ENCODE results near the gene KRT12.
"Not testable (repeated sequence)": the region's sequence is repeated elsewhere in the genome, so short reads cannot be mapped to it uniquely, and the experiment has no call there.

The KRT12 gene

DNA sequence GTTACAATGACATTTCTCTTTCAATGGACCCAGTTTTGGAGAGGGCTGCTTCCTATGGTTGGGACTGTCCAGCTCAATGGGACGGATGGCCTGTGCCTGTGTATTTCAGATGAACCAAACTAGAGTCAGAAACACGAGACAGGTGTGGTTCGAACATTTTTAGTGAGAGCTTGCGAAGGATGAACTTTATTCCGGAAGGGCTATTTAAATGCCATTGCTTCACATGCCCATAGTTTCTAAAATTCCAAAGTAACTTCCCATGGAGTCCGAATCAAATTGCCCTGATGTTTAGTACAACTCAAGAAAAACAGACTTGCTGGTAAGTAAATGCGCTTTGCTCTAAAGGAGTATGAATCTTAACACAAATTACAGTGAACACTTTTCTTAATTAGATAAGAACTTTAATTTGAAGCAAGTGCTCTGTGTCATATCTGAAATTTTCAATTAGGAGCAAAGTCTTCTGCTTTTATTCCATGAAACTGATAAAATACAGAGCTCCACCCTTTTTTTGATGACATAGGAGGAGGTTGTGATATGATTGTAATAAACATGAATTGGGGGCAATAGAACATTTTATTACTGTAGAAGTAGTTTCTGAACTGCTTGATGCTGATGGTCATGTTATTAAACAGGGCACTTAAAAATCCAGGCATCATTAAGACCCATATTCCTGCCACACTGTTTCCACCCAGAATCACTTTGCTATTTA lies 16.8 kb upstream of the KRT12 start:
- DNase-seq, result no peak

DNA sequence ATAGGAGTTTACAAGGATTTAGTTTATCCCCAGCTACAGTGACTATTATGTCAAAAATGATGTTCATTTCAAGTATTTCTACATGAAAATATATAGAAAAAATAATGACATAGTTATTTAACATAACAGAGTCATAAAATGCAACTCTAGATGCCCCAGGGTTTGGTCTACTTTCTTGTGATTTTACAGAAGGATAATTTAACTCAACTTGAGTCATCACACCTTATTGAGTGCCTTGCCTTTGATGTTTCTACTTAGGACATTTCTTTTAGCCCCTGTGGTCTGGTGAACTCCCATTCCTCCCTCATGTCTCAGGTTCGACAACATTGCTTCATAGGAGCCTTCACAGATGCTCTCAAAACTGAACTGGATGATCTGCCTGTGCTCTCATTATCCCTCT lies 16.0 kb upstream of the KRT12 start:
- DNase-seq, result no peak

DNA sequence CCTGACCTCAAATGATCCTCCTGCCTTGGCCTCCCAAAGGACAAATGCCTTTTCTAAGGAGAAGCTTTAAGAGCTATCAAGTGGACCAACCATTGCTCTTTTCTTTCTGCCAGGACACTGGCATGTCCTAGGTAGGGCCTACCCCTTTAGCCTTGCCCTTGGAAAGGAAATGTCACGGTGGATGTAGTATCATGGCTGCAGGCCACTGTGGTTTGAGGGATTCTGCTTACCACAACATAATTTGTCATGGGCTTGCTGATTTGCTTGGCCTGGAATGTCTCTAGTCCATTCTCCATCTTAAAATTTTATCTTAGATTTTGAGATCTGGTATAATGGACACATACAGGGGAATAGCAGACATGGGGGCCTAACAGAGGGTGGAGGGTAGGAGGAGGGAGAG lies 12.0 kb upstream of the KRT12 start:
- DNase-seq, result no peak

DNA sequence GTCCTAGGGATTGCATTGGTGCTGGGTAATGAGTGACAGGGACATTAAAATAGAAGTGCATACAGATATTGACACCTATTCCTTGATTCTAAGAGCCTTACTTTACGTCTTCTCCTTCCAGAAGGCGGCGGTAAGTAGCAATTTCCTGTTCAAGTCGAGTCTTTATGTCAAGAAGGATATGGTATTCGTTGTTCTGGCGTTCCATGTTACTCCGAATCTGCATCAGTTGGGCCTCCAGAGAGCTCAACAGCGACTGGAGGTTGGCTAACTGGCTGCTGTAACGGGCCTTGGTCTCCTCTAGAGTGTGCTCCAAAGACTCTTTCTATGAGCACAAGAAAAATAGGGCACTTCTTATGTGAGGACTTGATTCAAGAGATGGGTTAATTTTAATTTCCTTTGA lies 11.0 kb upstream of the KRT12 start:
- DNase-seq, result no peak

DNA sequence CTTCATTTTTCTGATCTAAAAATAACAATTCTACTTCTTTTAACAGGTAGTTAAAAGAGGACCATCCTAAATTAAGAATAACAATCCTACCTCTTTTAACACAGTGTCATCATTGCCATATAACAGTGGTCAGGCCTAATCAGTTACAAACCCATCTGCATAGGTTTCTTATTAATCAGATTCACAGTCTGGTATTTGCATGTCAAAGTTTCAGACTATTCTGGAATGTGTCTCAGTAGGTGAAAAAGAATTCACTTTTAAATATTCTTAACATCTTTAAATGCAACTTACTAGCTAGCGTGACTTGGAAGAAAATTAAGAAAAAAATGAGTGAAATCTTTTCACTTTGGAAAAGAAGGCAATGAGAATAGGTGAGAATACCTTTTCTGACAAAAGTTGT lies 6.8 kb upstream of the KRT12 start:
- no peak for DNase-seq

DNA sequence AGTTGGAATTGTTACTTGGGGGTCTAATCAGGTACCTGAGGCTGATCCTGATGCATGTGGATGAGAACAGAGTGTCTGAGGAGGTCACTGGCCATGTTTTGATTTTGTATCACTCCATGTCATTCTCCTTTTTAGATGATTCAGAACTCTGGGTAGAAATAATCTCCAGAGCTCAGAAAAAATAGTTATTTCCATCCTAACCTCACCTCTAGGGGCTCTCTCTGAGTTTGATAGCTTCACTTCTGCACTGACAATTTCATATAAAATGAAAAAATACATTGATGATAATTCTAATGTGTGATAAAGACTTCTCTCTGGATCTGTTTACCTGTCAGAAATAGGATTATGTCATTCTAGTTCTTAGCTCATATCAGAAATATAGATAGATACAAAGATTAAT lies 6.2 kb upstream of the KRT12 start:
- no peak for DNase-seq

DNA sequence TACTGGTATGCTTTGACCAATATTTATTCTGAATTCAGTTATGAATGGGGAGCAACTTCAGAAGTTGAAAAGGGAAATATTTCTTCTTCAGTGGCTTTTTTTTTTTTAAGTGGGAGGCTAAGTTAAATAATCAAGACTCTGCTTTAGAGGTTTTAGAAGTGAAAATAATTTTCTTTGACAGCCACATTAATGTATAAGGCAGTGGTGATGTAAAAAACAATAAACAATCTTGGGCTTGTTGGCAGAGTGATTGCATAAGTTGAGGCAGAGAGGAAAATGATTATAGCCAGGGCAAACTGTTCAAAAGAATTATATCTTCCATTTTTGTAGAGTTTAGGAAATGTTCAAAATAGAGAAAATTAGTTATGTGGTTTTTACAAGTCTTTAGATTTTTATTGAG lies 5.4 kb upstream of the KRT12 start:
- DNase-seq, result no peak

DNA sequence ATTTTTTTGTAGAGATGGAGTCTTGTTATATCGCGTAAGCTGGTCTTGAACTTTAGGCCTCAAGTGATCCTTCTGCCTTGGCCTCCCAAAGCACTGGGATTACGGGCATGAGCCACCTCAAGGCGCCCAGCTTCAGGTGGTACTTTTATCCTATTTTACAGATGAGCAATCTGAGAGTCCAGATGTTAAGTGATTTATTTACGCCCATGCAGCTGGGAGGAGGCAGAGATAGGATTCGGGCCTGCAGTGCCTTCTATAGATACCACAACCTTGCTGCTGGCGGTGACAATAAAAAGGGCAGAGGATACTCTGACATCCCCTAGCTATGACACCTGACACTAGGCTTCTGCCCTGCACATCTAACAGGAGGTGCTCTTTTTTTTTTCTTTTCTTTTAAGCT lies 4.3 kb upstream of the KRT12 start:
- no peak for DNase-seq

DNA sequence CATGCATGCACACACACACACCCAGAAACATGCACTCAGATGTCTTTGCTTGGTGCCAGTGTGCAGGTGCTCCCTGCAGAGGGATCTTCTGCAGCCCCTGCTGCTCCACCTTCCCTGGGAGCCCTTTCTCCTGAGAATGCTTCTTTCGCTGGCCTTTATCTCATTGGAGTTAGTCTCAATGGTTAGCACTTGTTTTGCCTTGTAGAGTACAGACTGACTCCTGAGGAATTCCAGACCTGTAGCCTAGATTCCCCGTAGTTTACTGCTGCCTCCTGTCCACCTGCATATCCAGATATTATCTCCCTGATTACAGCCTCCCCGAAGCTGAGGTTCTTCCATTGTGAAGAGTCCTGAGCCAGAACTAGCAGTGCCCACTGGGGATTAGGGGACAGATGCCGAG lies 3.1 kb upstream of the KRT12 start:
- no peak for DNase-seq

DNA sequence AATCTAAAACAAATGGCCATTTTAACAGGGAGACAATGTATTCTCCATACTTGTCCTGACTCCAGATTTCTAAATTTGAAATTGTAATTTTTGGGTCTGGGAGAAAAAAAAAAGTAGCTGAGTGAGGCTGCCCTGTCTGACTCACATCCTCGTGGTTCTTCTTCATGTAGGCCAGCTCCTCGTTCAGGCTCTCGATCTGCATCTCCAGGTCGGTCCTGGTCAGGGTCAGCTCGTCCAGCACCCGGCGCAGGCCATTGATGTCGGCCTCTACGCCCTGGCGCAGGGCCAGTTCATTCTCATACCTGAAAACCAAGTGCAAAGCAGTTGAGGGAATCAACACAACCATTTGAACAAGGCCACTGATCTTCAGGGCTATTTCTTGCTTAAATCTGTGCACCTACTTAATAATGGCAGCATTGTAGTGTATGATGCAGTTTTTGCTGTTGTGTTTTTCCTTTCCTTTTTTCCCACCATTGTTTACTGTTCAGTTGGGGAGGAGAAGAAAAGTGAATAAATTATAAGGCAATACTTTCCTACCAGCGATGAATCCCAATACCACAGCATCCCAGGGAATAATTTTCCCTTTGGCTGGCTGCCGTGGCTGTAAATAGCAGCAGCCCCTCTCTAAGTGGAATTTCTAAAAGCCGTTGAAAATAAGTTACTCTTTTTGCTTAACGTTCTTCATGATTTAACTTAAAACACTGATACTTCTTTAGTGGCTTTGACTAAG lies 2.2 kb downstream of the KRT12 start:
- DNase-seq, result no peak

DNA sequence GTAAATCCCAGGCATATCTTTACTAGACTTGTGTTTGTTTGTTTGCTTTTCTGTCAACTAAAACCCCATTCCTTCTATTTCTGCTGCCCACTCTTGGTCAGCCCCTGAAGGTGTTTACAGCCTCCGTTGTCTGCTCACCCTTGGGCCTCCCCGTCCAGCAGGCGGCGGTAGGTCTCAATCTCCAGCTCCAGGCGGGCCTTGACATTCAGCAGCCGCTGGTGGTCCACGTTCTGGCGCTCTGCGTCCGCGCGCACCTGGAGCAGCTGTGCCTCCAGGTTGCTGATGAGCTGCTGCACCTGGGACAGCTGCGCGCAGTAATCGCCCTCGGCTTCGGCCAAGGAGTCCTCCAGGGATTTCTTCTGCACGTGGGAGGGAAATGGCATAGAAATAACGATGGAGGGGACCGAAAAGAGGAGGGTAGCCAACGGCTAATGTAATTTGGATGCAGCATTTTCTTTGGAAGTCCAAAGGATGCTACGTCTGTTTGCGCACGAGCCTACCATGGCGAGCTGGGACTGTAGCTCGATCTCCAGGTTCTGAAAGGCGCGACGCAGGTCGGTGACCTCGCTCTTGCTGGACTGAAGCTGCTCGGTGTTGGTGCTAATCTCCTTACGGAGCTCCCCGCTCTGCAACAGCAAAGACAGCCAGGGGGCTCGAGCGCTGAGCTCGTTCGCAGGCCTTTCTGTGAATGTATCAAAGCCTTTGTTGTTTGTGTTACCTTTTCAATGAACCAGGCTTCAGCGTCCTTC lies 3.9 kb downstream of the KRT12 start:
- no peak for DNase-seq

DNA sequence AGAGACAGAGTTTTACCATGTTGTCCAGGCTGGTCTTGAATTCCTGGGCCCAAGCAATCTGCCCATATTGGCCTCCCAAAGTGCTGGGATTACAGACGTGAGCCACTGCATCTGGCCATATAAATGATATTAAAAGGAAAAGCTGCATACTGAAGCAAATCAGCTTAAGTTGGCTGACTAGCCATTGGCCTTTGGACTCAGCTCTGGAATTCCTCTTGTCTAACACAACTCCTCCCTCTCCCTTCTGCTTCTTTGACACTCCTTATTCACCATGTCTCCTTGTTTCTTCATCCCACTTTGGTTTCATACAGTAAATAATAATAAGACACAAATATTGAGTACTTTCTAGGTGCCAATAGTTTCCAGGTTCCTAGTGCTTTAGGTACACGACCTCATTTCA lies 7.5 kb downstream of the KRT12 start:
- DNase-seq, result no peak

DNA sequence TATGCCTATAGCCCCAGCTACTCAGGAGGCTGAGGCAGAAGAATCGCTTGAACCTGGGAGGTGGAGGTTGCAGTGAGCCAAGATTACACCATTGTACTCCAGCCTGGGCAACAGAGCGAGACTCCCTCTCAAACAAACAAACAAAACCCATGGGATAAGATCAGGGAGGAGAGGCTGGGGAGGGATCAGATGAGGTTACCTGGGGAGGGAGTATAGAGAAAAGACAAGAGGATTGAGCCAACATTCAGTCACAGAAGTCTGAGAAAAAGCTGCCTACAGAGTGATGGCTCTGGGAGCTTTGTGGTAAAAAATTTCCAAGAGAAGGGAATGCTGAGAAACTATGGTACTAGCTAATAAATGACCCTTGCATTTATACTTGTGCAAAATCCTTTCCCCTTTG lies 8.4 kb downstream of the KRT12 start:
- not testable (repeated sequence) for DNase-seq

DNA sequence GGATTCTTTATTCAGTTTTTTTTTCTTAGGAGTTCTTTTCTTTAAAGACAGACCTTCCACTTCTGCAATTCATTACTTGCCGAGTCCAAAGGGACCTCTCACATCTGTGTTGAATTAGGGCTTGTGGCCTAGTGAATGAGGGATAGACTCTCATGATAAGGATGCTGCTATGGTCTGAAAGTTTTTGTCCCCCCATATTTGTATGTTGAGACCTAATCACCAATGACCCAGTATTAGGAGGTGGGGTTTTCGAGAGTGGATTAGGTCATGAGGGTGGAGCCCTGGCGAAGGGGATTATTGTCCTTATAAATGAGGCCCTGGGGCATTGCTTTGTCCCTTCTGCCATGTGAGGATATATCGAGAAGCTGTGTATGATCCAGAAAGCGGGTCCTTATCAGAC lies 9.5 kb downstream of the KRT12 start:
- no peak for DNase-seq

DNA sequence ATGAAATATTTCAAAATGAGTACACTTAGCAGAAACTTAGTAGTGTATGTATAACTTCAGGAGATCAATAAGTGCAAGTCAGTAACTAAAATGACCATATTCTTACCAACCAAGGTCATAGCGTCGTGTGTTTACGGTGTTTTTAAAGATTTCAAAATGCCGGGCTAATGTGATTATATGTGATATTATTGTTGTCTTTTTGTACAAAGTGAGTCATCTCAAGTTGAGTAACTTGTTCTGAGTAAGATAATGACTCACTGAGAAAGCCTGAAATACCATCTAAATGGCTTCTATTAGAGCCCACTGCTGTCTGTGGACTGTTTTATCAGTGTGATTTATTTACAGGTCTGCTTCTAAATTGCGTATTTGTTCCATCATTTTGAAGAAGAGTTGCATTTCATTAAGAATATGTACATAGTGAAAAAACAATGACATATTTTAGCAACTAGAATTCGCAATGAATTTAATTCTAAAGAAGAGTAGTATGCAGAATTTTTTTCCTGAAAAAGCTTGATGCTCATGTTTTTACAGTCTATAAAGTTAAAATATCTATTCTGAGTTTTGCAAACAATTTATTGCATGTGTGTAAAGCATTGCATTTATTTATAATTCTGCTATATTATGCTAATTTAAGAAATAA lies 12.7 kb downstream of the KRT12 start:
- no peak for DNase-seq

DNA sequence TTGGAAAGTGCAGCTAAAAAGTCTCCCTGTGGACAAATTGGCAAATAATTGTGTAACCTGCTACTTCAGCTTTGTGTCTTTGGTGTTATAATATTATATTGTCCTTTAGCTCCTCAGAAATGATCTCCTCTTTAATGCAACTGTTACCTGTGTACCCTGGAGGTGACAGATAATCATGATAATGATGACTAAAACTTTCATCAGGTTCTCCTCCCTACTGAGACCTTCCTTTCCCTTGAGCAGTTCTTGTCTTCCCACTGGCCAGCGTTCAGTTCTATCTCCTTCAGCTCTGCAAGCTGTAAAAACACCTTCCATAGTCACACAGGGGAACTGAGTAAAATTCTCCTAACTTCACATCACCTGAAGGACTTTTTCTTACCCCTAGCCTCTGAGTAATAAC lies 14.7 kb downstream of the KRT12 start:
- no peak for DNase-seq

DNA sequence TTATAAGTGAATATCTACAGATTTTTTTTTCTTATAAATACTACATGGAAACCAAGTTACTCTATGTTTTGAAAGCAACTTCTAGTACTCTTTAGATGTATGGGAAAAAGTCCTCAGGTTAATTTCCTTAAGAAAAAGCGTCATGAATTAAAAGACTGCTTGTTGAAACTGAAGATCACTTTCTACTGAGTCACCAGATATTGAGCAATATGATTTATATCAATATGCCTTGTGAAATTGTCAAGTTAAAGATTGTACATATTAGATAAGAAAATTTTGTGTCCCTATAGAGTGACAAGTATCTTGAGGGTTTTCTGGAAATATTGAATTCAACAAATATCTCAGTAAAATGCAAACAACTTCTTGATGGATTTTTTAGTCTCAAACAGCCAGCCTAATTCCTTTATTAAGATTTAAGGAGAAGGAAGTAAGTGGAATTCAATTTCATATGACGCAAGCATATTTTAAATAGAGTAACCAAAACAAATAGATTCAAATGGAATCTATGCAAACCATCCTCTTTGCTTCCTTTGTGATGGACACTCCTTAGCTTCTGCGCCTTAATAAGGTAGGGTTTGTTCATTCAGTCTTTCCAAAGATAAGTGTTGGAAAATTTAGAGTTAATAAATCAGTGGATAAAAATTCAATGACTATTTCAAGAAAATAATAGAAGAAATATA lies 16.6 kb downstream of the KRT12 start:
- no peak for DNase-seq

DNA sequence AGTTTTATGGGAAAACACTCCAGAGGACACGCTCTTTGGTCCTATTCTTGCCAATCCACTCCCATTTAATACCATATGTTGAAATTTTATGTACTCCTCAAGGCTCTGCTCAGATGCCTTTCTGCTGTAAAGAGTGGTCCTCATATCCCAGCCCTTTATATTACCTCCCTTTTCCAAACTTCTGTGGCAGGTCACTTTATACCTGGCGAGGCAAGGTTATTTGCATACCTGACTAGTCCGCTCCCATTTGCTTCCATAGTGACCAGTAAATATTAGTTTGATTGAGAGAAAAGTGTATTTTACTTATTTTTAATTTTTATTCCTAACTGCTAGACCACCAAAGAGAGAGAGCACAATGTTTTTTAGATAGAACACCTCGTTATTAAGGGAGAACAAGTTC lies 17.3 kb downstream of the KRT12 start:
- DNase-seq, result no peak

DNA sequence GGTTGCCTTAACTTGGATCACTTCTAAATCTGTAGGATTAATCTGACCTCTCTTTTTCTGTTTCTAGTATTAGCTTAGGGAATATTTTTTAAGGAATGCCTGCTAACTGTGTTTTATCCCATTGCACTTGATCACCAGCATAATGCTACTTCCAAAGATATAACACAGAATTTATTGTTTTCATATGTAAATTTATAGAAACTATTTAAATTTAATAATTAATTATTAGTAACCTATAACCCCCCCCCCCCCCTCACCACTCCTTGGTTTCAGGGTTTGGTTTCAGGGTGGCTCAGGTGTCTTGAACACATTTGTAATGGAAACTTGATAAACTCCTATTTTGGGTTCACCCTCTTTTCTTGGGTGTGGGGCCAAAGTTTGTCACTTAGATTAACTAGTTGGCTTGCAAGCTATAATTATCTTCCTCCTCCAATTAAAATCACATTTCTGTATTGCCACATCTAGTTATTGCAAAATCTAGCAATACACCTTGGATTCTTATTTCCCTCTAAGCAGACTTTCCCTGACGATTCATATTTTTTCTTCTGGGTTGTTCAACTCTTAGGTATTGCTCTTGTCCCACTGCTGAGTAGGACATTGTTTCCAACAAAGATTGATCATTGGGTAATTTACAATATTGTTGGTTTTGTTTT lies 18.3 kb downstream of the KRT12 start:
- DNase-seq, result no peak

DNA sequence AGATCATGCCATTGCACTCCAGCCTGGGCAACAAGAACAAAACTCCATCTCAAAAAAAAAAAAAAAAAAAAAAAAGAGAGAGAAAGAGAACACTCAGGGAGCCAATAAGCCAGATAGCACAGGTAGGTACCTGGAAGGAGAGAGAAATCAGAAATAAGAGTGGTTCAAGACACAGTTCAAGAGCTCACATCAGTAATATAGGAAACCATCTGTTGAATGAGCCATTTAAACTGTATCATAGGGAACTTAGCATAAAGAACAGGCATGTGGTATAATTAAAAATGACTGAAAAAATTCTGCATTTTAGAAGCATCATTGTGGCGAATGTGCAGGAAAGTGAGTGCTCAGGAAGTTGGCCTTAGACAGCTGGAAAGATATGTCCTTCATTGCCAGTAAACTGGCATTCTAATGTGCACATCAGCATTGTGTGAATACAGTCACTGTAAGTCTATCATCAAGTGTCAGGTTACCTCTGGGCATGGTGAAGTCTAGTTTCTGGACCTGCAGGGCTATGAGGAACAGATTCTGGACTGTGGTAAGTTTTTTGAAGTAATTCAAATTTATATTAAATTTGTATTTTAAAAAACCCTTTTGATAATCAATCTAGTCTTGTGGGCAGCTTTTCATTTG lies 20.4 kb downstream of the KRT12 start:
- DNase-seq, result no peak

DNA sequence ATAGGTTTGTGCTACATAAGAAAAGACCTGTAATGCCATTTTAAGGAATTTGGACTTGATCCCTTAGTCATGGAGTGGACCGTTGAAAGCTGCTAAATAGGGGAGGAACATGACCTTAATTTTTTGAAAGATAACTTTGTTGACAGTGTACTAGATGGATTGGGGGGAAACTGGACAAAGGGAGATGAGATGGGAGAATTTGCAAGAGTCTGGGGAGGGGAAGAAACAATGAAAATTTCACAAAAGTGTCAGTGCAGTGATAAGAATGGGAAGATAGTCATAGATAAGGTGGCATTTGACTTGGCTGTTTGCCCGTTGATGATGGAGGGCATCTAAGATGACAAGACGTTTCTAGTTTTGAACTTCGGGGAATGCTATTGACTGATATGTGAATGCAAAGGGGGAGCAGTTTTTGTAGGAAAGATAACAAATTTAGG lies 22.3 kb downstream of the KRT12 start:
- DNase-seq, result no peak

DNA sequence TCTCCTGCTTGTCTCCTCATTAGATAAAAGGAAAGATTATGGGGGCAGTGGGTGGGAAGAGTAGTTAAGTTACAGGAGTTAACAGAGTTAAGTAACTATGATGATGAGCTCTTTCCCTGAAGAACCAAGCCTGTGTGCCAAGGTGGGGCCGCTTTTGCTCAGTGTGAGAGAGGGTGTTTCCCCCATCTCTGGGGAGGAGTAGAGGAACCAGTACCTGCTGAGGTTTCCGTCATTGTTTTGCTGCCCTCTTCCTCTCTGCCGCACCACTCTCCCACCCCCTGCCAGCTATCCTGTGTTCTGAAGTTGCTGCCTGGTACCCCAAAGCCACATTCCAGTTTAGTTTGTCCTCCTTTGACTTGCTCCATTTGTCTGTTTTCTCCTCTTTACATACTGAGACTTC lies 23.8 kb downstream of the KRT12 start:
- DNase-seq, result no peak

Measured in NCI-H2171 treated with DMSO at 0.1 percent for 48 hours (cell line).